Germinal center (tissue), 1 donor: Measurements from ENCODE around the gene CERCAM.

Experiments used
- DNase-seq: peaks from one replicate; pipeline ENCODE4 v3.0.0; 2012; ENCODE audit warnings: mixed read lengths, low spot score

CERCAM gene

GRCh38 chr9:128420651-128421481 is at the start of gene CERCAM:
Gene CERCAM (plus strand): TSS chr9:128420857. CDS start chr9:128420878, 21 bp downstream.
- DNase-seq: peak; percentile 87

GRCh38 chr9:128371630-128372117 is 49.0 kb upstream of the CERCAM start:
- no peak for DNase-seq

GRCh38 chr9:128372188-128372641 is 48.4 kb upstream of the CERCAM start:
- DNase-seq: no peak

- DNase-seq: no peak
Observed at GRCh38 chr9:128372784-128373183, 47.9 kb upstream of the CERCAM start.

GRCh38 chr9:128374221-128374675 is 46.4 kb upstream of the CERCAM start:
- no peak for DNase-seq

GRCh38 chr9:128375865-128376264 is 44.8 kb upstream of the CERCAM start:
- DNase-seq: no peak

- DNase-seq: no peak
Observed at GRCh38 chr9:128382261-128382660, 38.4 kb upstream of the CERCAM start.

- no peak for DNase-seq
Observed at GRCh38 chr9:128383007-128383753, 37.5 kb upstream of the CERCAM start.

- DNase-seq: no peak
Observed at GRCh38 chr9:128383791-128384190, 36.9 kb upstream of the CERCAM start.

- DNase-seq: no peak
Observed at GRCh38 chr9:128384801-128385495, 35.7 kb upstream of the CERCAM start.

- DNase-seq: no peak
Observed at GRCh38 chr9:128385496-128386460, 34.9 kb upstream of the CERCAM start.

GRCh38 chr9:128388150-128388549 is 32.5 kb upstream of the CERCAM start:
- no peak for DNase-seq

- no peak for DNase-seq
Observed at GRCh38 chr9:128389395-128390149, 31.1 kb upstream of the CERCAM start.

GRCh38 chr9:128390150-128390812 is 30.4 kb upstream of the CERCAM start:
- DNase-seq: no peak

- no peak for DNase-seq
Observed at GRCh38 chr9:128390813-128391711, 29.6 kb upstream of the CERCAM start.

GRCh38 chr9:128391956-128392301 is 28.7 kb upstream of the CERCAM start:
- DNase-seq: no peak

GRCh38 chr9:128392302-128393144 is 28.1 kb upstream of the CERCAM start:
- no peak for DNase-seq
